Body of pancreas (tissue), 4 donors: ENCODE measurements around the gene RAB9A. TPM values are rescaled to one million over a fixed set of nuclear protein-coding genes. Genes with fewer than 3 reads are reported as not detected.
"Not testable (repeated sequence)": the region's sequence is repeated elsewhere in the genome, so short reads cannot be mapped to it uniquely, and the experiment has no call there.

Experiments used
- ATAC-seq: fragments of 150-250 bp; one replicate; pipeline ENCODE4 v1.9.1; 2016
- DNase-seq, 4 donors: peaks; one replicate each; pipeline ENCODE4 v3.0.0-alpha.2; 2019
- H3K27ac ChIP-seq, 4 donors: fragments of 200-600 bp; sonication (generic); 1 replicate in 3 of 4; 2 replicates in 1 of 4; pipeline versions ENCODE4 v1.5.1 to v1.6.1; 2016 to 2019; ENCODE audit warnings: mild to moderate bottlenecking in 1 of 4, mixed read lengths in 1 of 4, moderate library complexity in 1 of 4
- H3K27me3 ChIP-seq, 2 donors: fragments of 200-600 bp; sonication (generic); one replicate each; pipeline ENCODE4 v1.6.0; 2016; ENCODE audit warnings: mild to moderate bottlenecking in 1 of 2
- H3K36me3 ChIP-seq, 2 donors: fragments of 200-600 bp; sonication (generic); replicated peaks in 1 of 2; 2 replicates each; pipeline ENCODE4 v1.5.1; 2016; ENCODE audit warnings: low read depth in 2 of 2; ENCODE audit not compliant: insufficient read depth in 1 of 2
- H3K4me1 ChIP-seq: fragments of 200-600 bp; sonication (generic); one replicate; pipeline ENCODE4 v1.6.0; 2016
- H3K4me3 ChIP-seq, 2 donors: fragments of 200-600 bp; sonication (generic); 1 replicate in 1 of 2; 2 replicates in 1 of 2; pipeline ENCODE4 v1.5.1; 2016 to 2019
- H3K9me3 ChIP-seq, 3 donors: fragments of 200-600 bp; sonication (generic); 1 replicate in 2 of 3; 2 replicates in 1 of 3; pipeline ENCODE4 v1.5.1; 2016
- POLR2A ChIP-seq, 3 donors: fragments of 450-650 bp; IDR thresholded peaks; one replicate each; pipeline ENCODE4 v1.6.1; 2016; ENCODE audit warnings: antibody characterized with exemption in 3 of 3, mild to moderate bottlenecking in 2 of 3
- WGBS, 2 donors: methylation state at CpG; one replicate each; pipeline ENCODE4 v1.1.5; 2017; 5-methylcytosine and 5-hydroxymethylcytosine counted together
- intact Hi-C: fragments of 100-400 bp; cut with DNase I; formaldehyde crosslinking; loops from one replicate; pipeline ENCODE4 v1.15.1; 2023
- total RNA-seq, 2 donors: library from RNA; depleted of rRNA; stranded (reverse); fragments of >200 nt; gene quantifications; one replicate each; pipeline ENCODE4 v1.1.0, GENCODE V29; 2016
- TF ChIP-seq, protein P1 (sequence below), 7 experiments: fragments of 450-650 bp in 4 of 7; fragments of 200-600 bp in 3 of 7; sonication (generic) in 3 of 7; IDR thresholded peaks; one replicate each; pipeline ENCODE4 v1.5.1; 2016 to 2019; ENCODE audit warnings: antibody characterized with exemption in 7 of 7

RAB9A gene
- total RNA-seq, 2 donors from 2014 or later: 14.3 to 15.5 TPM

DNA sequence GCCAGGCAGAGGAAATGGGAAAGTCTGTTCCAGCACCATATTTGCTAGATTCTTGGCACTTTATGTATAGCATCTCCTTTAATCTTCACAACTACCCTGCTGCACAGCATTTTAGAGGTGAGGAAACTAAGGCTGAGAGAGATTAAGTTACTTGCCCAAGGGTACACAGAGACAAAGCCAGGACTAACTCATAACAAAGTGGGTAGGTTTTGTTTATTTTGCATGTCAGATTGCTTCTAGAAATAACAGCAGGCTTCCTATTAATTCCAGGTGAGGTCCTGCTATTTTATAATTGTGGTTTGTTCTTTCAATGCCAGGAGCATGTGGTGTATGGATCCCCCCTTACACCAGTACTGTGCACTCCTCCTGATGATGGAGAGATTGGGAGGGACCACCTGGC, 21.0 kb upstream of the RAB9A start:
- H3K36me3 ChIP-seq: no peaks in the 10 kb centered on the region
- peak overlapping the region in 2 of 4 donors; percentile 60 to 83 for H3K27ac ChIP-seq
- no peaks in the 10 kb centered on the region for H3K9me3 ChIP-seq
- H3K27me3 ChIP-seq: no peaks in the 10 kb centered on the region
- peaks cover 26% of the 10 kb centered on the region for H3K4me1 ChIP-seq
- intact Hi-C loops: no loop called here
- TF ChIP-seq, protein P1, sequence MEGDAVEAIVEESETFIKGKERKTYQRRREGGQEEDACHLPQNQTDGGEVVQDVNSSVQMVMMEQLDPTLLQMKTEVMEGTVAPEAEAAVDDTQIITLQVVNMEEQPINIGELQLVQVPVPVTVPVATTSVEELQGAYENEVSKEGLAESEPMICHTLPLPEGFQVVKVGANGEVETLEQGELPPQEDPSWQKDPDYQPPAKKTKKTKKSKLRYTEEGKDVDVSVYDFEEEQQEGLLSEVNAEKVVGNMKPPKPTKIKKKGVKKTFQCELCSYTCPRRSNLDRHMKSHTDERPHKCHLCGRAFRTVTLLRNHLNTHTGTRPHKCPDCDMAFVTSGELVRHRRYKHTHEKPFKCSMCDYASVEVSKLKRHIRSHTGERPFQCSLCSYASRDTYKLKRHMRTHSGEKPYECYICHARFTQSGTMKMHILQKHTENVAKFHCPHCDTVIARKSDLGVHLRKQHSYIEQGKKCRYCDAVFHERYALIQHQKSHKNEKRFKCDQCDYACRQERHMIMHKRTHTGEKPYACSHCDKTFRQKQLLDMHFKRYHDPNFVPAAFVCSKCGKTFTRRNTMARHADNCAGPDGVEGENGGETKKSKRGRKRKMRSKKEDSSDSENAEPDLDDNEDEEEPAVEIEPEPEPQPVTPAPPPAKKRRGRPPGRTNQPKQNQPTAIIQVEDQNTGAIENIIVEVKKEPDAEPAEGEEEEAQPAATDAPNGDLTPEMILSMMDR (IDR thresholded peaks at IDR 0.05): no peak
- no peak for TF ChIP-seq POLR2A (IDR thresholded peaks at IDR 0.05)
- H3K4me3 ChIP-seq: no peak overlapping the region
- ATAC-seq (no peak), DNase-seq (no peak)

DNA sequence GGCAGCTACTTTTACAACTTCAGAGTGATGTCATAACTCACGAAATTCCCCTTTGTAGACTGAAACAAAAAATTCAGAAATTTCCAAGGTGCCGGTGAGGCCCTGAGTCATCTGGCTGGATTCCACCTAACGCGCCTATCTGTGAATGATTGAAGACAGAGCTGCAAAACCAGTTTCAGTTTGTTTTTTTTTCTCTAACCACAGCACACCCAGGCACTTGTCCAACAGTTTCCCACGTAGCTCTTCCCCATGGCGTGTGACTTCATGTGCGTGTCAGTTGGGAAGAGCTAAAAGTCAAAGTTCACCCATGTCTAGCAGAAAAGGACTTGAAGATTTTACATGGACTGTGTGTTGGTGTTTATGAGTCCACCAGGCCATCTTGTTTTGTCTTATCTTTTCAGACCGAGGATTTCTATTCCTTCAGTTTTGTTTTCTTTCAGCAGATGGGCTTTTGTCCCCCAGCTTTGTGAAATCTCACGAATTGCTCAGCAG, 19.6 kb upstream of the RAB9A start:
- DNase-seq (peak; percentile 84 to 93 (median 92)), ATAC-seq (peak; percentile 99)
- no peak overlapping the region for H3K4me3 ChIP-seq
- peak in 1 of 3 donors; percentile 13 for TF ChIP-seq POLR2A (IDR thresholded peaks at IDR 0.05)
- TF ChIP-seq, protein P1 (IDR thresholded peaks at IDR 0.05): no peak
- H3K36me3 ChIP-seq: no peaks in the 10 kb centered on the region
- WGBS, 2 donors: 0 to 3% methylated on average over 9 of the region's 9 CpGs
- H3K27ac ChIP-seq: peak overlapping the region; percentile 45 to 83 (median 71)
- no peaks in the 10 kb centered on the region for H3K27me3 ChIP-seq
- intact Hi-C loops: no loop called here
- no peaks in the 10 kb centered on the region for H3K9me3 ChIP-seq
- peaks cover 26% of the 10 kb centered on the region for H3K4me1 ChIP-seq

DNA sequence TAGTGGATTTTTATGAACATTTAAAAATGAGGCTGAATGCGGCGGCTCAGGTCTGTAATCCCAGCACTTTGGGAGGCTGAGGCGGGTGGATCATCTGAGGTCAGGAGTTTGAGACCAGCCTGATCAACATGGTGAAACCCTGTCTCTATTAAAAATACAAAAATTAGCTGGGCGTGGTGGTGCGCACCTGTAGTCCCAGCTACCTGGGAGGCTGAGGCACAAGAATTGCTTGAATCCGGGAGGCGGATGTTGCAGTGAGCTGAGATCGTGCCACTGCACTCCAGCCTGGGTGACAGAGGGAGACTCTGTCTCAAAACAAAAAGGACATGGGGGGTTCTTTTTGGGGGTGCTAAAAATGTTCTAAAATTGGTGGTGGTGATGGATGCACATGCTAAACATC, 19.2 kb upstream of the RAB9A start:
- ATAC-seq, H3K4me3 ChIP-seq, H3K36me3 ChIP-seq, H3K9me3 ChIP-seq, intact Hi-C loops, H3K27me3 ChIP-seq, DNase-seq: not testable (repeated sequence)
- peaks cover 26% of the 10 kb centered on the region for H3K4me1 ChIP-seq
- H3K27ac ChIP-seq: peak overlapping the region; percentile 45 to 83 (median 71)
- WGBS, 2 donors: 85 to 90% methylated on average over 3 to 8 of the region's 8 CpGs

DNA sequence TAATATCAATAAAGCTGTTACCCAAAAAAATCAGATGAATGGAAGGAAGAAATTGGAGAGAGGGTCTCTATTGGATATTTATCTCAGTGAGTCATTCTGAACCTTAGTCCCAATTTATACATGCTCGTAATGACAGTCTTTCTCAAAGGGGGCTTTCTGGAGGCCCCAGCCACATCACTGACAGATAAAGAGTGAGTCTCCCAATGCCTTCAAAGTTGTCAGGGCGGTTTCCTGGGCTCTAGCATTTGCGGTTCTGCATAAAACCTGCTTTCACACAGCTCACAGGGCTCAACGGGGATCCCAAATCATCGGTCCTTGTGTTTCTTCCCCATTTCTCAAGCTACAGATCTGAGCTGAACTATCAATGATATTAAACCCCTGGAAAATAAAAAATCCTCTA, 18.7 kb upstream of the RAB9A start:
- H3K27ac ChIP-seq: peak overlapping the region in 2 of 4 donors; percentile 60 to 83

DNA sequence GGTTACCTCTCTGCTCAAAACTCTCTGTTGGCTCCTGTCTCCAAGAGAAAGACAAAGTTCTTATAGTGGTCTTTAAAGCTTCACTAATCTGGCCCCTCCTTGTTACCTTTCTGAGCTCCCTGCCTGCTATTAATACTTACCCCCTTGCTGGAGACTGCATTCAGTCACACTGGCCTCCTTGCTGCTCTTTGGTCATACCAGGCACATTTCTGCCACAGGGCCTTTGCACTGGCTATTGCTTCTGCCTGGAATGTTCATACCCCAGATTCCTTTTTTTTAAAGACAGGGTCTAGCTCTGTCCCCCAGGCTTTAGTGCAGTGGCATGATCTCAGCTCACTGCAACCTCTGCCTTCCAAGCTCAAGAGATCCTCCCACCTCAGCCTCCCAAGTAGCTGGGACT, 15.9 kb upstream of the RAB9A start:
- H3K4me3 ChIP-seq: no peak overlapping the region
- TF ChIP-seq, protein P1 (IDR thresholded peaks at IDR 0.05): no peak
- no peak for TF ChIP-seq POLR2A (IDR thresholded peaks at IDR 0.05)
- H3K36me3 ChIP-seq: no peaks in the 10 kb centered on the region
- H3K27ac ChIP-seq: no peak overlapping the region
- peaks cover 14% of the 10 kb centered on the region for H3K4me1 ChIP-seq
- H3K27me3 ChIP-seq: no peaks in the 10 kb centered on the region
- no peaks in the 10 kb centered on the region for H3K9me3 ChIP-seq
- DNase-seq (no peak), ATAC-seq (no peak)
- intact Hi-C loops: no loop called here

More for the DNA sequence above, 18.7 kb upstream of the RAB9A start:
- H3K27me3 ChIP-seq: no peaks in the 10 kb centered on the region
- ATAC-seq: no peak
- no peak for TF ChIP-seq POLR2A (IDR thresholded peaks at IDR 0.05)
- TF ChIP-seq, protein P1 (IDR thresholded peaks at IDR 0.05): no peak
- 91 to 98% methylated on average over 5 of the region's 5 CpGs for WGBS, 2 donors
- intact Hi-C loops: no loop called here
- H3K4me1 ChIP-seq: peaks cover 26% of the 10 kb centered on the region
- no peak overlapping the region for H3K4me3 ChIP-seq
- H3K36me3 ChIP-seq: no peaks in the 10 kb centered on the region
- no peak for DNase-seq
- no peaks in the 10 kb centered on the region for H3K9me3 ChIP-seq
